ENCODE measurements around the gene KYNU. TPM values are rescaled to one million over a fixed set of nuclear protein-coding genes. Genes with fewer than 3 reads are reported as not detected.
"Not testable (repeated sequence)": the region's sequence is repeated elsewhere in the genome, so short reads cannot be mapped to it uniquely, and the experiment has no call there.

Gene KYNU
- total RNA-seq, 1 donor from 2014 or later: not detected

GRCh38 chr2:143063612-143064200 lies 186.2 kb downstream of the KYNU start:
- Mint-ChIP-seq H3K27me3 (no peaks in the 10 kb centered on the region), H3K27ac (no peak overlapping the region), H3K36me3 (ENCODE audit: insufficient read depth) (no peaks in the 10 kb centered on the region), H3K4me1 (ENCODE audit: low read depth) (peaks cover 1% of the 10 kb centered on the region), H3K4me3 (ENCODE audit: low read depth) (no peak overlapping the region), H3K9me3 (ENCODE audit: low read depth) (peaks cover 13% of the 10 kb centered on the region)
- DNase-seq (ENCODE audit: low spot score, unreplicated experiment): no peak
- TF ChIP-seq CTCF (IDR thresholded peaks at IDR 0.05; ENCODE audit: unreplicated experiment): no peak

- H3K36me3 Mint-ChIP-seq (ENCODE audit: insufficient read depth): no peaks in the 10 kb centered on the region
- TF ChIP-seq CTCF (IDR thresholded peaks at IDR 0.05; ENCODE audit: unreplicated experiment): no peak
- no peak overlapping the region for H3K27ac Mint-ChIP-seq
- no peak overlapping the region for H3K4me3 Mint-ChIP-seq (ENCODE audit: low read depth)
- H3K9me3 Mint-ChIP-seq (ENCODE audit: low read depth): peaks cover 13% of the 10 kb centered on the region
- no peak for DNase-seq (ENCODE audit: low spot score, unreplicated experiment)
- no peaks in the 10 kb centered on the region for H3K27me3 Mint-ChIP-seq
- no peaks in the 10 kb centered on the region for H3K4me1 Mint-ChIP-seq (ENCODE audit: low read depth)
These were observed 190.6 kb downstream of the KYNU start for GRCh38 chr2:143068094-143068493.

- H3K27ac Mint-ChIP-seq: no peak overlapping the region
- peaks cover 13% of the 10 kb centered on the region for H3K9me3 Mint-ChIP-seq (ENCODE audit: low read depth)
- H3K27me3 Mint-ChIP-seq: no peaks in the 10 kb centered on the region
- H3K4me3 Mint-ChIP-seq (ENCODE audit: low read depth): no peak overlapping the region
- TF ChIP-seq CTCF (IDR thresholded peaks at IDR 0.05; ENCODE audit: unreplicated experiment): no peak
- no peaks in the 10 kb centered on the region for H3K4me1 Mint-ChIP-seq (ENCODE audit: low read depth)
- no peak for DNase-seq (ENCODE audit: low spot score, unreplicated experiment)
- no peaks in the 10 kb centered on the region for H3K36me3 Mint-ChIP-seq (ENCODE audit: insufficient read depth)
These were observed 191.0 kb downstream of the KYNU start for GRCh38 chr2:143068509-143068908.

GRCh38 chr2:143070704-143071103 lies 193.2 kb downstream of the KYNU start:
- DNase-seq (ENCODE audit: low spot score, unreplicated experiment): no peak
- H3K4me1 Mint-ChIP-seq (ENCODE audit: low read depth): no peaks in the 10 kb centered on the region
- no peaks in the 10 kb centered on the region for H3K36me3 Mint-ChIP-seq (ENCODE audit: insufficient read depth)
- peaks cover 8% of the 10 kb centered on the region for H3K9me3 Mint-ChIP-seq (ENCODE audit: low read depth)
- H3K27ac Mint-ChIP-seq: no peak overlapping the region
- H3K27me3 Mint-ChIP-seq: no peaks in the 10 kb centered on the region
- no peak for TF ChIP-seq CTCF (IDR thresholded peaks at IDR 0.05; ENCODE audit: unreplicated experiment)
- no peak overlapping the region for H3K4me3 Mint-ChIP-seq (ENCODE audit: low read depth)

- H3K36me3 Mint-ChIP-seq (ENCODE audit: insufficient read depth): no peaks in the 10 kb centered on the region
- no peak for DNase-seq (ENCODE audit: low spot score, unreplicated experiment)
- no peaks in the 10 kb centered on the region for H3K4me1 Mint-ChIP-seq (ENCODE audit: low read depth)
- TF ChIP-seq CTCF (IDR thresholded peaks at IDR 0.05; ENCODE audit: unreplicated experiment): no peak
- no peak overlapping the region for H3K27ac Mint-ChIP-seq
- peaks cover 4% of the 10 kb centered on the region for H3K9me3 Mint-ChIP-seq (ENCODE audit: low read depth)
- no peaks in the 10 kb centered on the region for H3K27me3 Mint-ChIP-seq
- no peak overlapping the region for H3K4me3 Mint-ChIP-seq (ENCODE audit: low read depth)
These were observed 193.9 kb downstream of the KYNU start for GRCh38 chr2:143071185-143071876.

- H3K27me3 Mint-ChIP-seq; H3K27ac Mint-ChIP-seq; H3K36me3 Mint-ChIP-seq (ENCODE audit: insufficient read depth); H3K9me3 Mint-ChIP-seq (ENCODE audit: low read depth); H3K4me3 Mint-ChIP-seq (ENCODE audit: low read depth); H3K4me1 Mint-ChIP-seq (ENCODE audit: low read depth); DNase-seq (ENCODE audit: low spot score, unreplicated experiment): not testable (repeated sequence)
These were observed 197.4 kb downstream of the KYNU start for GRCh38 chr2:143074913-143075312.
